AG09309 (cell line): ENCODE data around the gene MSI1.
"Not testable (repeated sequence)": the region's sequence is repeated elsewhere in the genome, so short reads cannot be mapped to it uniquely, and the experiment has no call there.

ENCODE experiments used
- DNase-seq: peaks from one replicate; pipeline ENCODE4 v3.0.0-alpha.2; 2010; ENCODE audit warnings: low read depth
- H3K4me3 ChIP-seq: 2 replicates; pipeline ENCODE4 v1.5.1; 2011; ENCODE audit warnings: mild to moderate bottlenecking, low read depth, low read length, moderate library complexity; ENCODE audit not compliant: control insufficient read depth
- TF ChIP-seq, protein P1 (sequence below): IDR thresholded peaks from 2 replicates; pipeline ENCODE4 v1.5.1; 2011; ENCODE audit warnings: mild to moderate bottlenecking, low read depth, low read length, inconsistent platforms; ENCODE audit not compliant: insufficient read depth, control insufficient read depth; ENCODE audit errors: missing control alignments

The MSI1 gene

DNA sequence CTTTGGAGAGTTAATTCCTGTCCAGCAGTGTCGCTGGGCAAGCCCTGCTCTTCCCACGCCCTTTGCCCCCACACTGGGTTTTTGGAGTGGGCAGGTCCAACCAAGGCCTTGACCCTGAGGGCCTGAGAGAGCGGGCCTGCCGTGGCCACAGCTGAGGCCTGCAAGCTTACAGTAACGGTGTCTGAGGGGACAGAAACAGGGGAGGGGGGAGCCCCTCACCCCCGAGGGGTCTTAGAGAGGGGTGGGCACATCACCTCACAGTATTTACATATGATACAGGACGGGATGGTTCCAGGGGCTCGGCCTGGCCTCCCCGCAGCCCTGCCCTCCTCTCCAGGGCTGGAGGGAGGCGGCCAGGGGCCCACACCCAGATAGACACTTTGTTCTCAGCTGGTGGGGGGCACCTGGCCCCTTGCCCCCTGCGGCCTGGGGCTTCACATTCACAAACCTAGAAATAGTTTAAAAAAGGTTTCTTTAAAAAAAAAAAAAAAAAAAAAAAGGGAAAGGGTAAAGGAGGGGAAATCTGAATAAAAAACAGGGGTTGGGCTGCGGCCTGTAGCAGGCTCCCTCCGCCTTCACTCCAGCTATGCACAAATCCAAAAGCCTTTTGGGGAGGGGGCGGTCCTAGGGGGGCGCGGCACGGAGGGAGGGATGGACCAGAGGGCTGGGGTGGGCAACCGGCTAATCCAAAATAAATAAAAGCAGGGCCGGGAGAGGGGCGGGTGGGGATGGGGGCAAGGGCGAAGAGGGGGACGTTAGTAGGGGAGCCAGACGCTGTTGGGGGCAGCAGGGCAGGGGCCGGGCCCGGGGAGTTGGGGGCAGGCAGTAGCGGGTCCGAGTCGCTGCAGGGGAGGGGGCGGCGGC lies 26.6 kb downstream of the MSI1 start:
- TF ChIP-seq, protein P1, sequence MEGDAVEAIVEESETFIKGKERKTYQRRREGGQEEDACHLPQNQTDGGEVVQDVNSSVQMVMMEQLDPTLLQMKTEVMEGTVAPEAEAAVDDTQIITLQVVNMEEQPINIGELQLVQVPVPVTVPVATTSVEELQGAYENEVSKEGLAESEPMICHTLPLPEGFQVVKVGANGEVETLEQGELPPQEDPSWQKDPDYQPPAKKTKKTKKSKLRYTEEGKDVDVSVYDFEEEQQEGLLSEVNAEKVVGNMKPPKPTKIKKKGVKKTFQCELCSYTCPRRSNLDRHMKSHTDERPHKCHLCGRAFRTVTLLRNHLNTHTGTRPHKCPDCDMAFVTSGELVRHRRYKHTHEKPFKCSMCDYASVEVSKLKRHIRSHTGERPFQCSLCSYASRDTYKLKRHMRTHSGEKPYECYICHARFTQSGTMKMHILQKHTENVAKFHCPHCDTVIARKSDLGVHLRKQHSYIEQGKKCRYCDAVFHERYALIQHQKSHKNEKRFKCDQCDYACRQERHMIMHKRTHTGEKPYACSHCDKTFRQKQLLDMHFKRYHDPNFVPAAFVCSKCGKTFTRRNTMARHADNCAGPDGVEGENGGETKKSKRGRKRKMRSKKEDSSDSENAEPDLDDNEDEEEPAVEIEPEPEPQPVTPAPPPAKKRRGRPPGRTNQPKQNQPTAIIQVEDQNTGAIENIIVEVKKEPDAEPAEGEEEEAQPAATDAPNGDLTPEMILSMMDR, result no peak
- DNase-seq, result no peak
- H3K4me3 ChIP-seq, result no peak overlapping the region

DNA sequence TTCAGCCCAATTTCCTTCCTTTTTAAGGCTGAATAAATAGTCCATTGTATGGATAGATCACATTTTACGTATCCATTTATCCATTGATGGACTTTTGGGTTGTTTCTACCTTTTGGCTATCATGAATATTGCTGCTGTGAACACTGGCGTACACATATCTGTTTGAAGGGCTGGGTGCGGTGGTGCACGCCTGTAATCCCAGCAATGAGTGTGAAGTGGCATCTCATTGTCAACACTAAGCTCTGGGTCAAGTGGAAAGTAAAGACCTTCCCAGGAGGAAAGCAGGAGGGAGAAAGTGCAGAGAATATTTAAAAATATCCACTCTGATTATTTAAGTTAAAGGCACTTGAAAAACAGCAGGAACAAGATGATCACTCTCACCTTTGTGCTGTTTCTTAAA lies 29.7 kb downstream of the MSI1 start:
- no peak for DNase-seq
- no peak overlapping the region for H3K4me3 ChIP-seq

DNA sequence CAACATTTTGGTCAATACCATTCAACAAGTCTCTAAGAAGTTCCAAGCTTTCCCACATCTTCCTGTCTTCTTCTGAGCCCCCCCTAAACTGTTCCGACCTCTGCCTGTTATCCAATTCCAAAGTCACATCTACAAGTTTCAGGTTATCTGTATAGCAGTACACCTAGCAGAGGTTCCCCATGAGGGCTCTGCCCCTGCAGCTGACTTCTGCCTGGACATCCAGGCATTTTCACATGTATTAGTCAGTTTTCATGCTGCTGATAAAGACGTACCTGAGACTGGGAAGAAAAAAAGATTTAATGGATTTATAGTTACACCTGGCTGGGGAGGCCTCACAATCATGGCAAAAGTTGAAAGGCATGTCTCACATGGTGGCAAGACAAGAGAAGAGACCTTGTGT lies 31.2 kb downstream of the MSI1 start:
- no peak overlapping the region for H3K4me3 ChIP-seq
- TF ChIP-seq, protein P1, result no peak
- no peak for DNase-seq

More for the DNA sequence above, 29.7 kb downstream of the MSI1 start:
- TF ChIP-seq, protein P1, result no peak

DNA sequence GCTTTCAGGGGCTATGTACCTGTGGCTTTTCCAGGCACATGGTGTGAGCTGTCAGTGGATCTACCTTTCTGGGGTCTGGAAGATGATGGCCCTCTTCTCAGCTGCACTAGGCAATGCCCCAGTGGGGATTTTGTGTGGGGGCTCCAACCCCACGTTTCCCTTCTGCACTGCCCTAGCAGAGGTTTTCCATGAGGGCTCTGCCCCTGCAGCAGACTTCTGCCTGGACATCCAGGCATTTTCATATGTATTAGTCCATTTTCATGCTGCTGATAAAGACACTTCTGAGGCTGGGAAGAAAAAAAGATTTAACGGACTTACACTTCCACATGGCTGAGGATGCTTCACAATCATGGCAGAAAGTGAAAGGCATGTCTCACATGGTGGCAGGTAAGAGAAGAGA lies 32.6 kb downstream of the MSI1 start:
- H3K4me3 ChIP-seq, DNase-seq: not testable (repeated sequence)

DNA sequence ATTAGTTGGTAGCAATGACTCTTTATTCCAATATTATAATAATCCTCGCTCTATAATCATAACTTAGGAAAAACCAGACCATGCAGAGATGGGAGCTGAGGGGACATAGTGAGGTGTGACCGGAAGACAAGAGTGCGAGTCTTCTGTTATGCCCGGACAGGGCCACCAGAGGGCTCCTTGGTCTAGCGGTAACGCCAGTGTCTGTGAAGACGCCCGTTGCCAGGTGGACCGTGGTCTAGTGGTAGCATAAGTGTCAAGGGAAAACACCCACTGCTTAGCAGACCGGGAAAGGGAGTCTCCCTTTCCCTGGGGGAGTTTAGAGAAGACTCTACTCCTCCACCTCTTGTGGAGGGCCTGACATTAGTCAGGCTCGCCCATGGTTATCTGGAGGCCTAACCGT lies 33.5 kb downstream of the MSI1 start:
- H3K4me3 ChIP-seq, DNase-seq: not testable (repeated sequence)
- TF ChIP-seq, protein P1, result peak; percentile 51

DNA sequence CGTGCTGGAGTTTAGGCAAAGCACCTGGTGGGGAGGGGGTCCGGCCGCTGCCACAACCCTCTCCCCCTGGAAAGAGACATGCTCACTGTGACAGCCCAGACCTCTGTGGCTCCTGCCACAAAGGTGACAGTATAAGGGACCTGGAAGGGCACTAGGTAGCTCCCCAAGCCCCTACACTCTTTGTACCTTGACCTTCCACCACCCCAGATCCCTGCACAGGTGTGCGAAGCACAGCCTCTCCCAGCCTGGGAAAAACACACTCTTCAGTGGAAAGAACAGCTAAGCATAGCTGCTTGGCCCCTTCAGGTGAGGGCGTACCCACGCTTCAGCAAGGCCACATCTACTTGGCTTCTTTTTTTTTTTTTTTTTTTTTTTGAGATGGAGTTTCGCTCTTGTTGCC lies 36.4 kb downstream of the MSI1 start:
- no peak for DNase-seq
- H3K4me3 ChIP-seq, result no peak overlapping the region
- TF ChIP-seq, protein P1, result no peak

DNA sequence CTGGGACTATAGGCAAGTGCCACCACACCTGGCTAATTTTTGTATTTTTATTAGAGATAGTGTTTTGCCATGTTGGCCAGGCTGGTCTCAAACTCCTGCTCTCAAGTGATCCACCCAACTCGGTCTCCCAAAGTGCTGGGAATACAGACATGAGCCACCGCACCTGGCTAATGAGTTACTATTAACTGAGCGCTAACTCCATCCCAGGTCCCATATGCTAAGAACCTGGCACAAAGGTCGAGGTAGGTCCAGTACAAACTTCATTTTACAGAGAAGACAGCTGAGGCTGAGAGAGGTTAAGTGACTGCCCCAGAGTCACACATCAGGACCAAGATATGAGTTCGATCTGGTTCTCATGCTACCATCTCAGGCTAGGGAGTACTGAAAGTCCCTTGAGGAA lies 36.9 kb downstream of the MSI1 start:
- TF ChIP-seq, protein P1, result no peak
- DNase-seq, result no peak
- no peak overlapping the region for H3K4me3 ChIP-seq
